DMS79 (cell line): Measurements from ENCODE around the gene DPYSL5.

Experiments
- DNase-seq: peaks from one replicate; lab custom pipeline; 2025; lab: John Stamatoyannopoulos, UW

The DPYSL5 gene

GRCh38 chr2:26994983-26995382, 147.1 kb downstream of the DPYSL5 start:
- DNase-seq: no peak

DNA sequence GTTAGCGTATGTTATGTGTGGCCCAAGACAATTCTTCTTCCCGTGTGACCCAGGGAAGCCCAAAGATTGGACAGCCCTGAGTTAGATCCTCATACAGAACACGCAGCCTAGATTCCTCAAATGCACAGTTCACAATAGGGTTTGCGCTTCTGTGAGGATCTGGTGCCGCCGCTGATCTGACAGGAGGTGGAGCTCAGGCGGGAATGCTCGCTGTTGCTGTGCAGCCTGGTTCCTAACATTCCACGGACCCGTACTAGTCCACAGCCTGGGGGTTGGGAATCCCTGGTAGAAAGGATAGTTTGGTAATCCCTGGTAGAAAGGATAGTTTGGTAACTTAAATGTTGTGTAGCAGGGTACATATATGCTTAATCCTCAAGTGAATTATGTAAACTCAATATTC, 149.5 kb downstream of the DPYSL5 start:
- no peak for DNase-seq

DNA sequence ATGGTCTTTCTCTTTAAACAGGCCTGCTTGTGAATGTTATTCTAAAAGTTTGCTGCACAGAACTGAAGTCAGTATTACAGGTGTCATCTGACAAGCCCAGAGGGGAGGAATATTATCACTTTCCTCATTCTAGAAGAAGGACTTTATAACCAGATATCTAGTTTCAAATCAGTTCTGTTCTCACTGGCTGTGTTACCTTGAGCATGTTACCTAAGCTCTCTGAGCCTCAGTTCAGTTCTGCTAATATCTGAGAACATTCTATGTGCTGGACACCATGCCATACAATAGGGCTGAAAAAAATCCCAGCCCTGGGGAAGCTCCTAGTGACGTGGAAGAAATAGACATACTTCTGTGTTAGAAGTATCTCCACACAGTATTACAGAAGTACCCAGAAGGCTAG, 150.4 kb downstream of the DPYSL5 start:
- no peak for DNase-seq
